Skeletal muscle tissue (tissue), 4 donors: ENCODE results near the gene RAP1GDS1. TPM values are rescaled to one million over a fixed set of nuclear protein-coding genes. Genes with fewer than 3 reads are reported as not detected.
"Not testable (repeated sequence)": the region's sequence is repeated elsewhere in the genome, so short reads cannot be mapped to it uniquely, and the experiment has no call there.

Experiments used
- H3K27ac ChIP-seq: one replicate; pipeline ENCODE4 v1.7.0; 2013; ENCODE audit warnings: mild to moderate bottlenecking, low read depth, low read length, inconsistent platforms
- H3K27me3 ChIP-seq, 3 donors: one replicate each; pipeline ENCODE4 v1.7.0; 2013; ENCODE audit warnings: low read length in 3 of 3; ENCODE audit not compliant: control insufficient read depth in 3 of 3, insufficient read depth in 3 of 3
- H3K36me3 ChIP-seq, 3 donors: one replicate each; pipeline ENCODE4 v1.7.0; 2013; ENCODE audit warnings: low read length in 3 of 3; ENCODE audit not compliant: control insufficient read depth in 3 of 3, insufficient read depth in 3 of 3
- H3K4me1 ChIP-seq, 3 donors: one replicate each; pipeline ENCODE4 v1.7.0; 2013; ENCODE audit warnings: low read length in 3 of 3, mild to moderate bottlenecking in 3 of 3; ENCODE audit not compliant: control insufficient read depth in 3 of 3, insufficient read depth in 3 of 3
- H3K4me3 ChIP-seq, 3 donors: one replicate each; pipeline ENCODE4 v1.7.0; 2013; ENCODE audit warnings: low read length in 3 of 3
- H3K9ac ChIP-seq, 3 donors: one replicate each; pipeline ENCODE4 v1.7.0; 2013; ENCODE audit warnings: low read length in 3 of 3, mild to moderate bottlenecking in 3 of 3, moderate library complexity in 2 of 3, low read depth in 1 of 3
- H3K9me3 ChIP-seq, 3 donors: one replicate each; pipeline ENCODE4 v1.7.0; 2013; ENCODE audit warnings: low read length in 3 of 3; ENCODE audit not compliant: control insufficient read depth in 3 of 3
- total RNA-seq: library from RNA; depleted of rRNA; stranded (reverse); fragments of >200 nt; gene quantifications from one replicate; pipeline ENCODE4 v1.2.3, GENCODE V29; 2014
- donor health status: Osteomylitis.

The RAP1GDS1 gene
- total RNA-seq, 1 donor from 2014 or later, result 27.7 TPM

DNA sequence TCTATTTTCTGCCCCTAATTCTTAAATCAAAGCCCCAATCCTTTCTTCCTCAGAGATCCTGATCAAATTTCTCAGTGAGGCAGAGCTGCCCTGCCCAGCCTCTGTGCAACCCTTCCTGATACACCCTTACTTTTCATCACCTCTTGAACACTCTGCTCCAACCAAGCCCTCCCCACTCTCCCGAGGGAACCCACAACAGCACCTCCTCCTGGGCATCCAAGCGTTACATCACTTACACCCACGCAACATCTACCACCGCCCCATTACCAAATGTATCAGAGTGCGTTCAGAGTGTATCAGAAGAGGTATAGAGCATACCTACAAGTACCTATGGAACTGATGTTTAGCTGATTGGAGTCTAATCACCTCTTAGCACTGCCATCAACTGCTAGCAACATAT lies 186.5 kb downstream of the RAP1GDS1 start:
- Histone ChIP-seq H3K27ac (no peak overlapping the region), H3K9ac (no peak overlapping the region), H3K36me3 (peaks cover 0 to 2% (median 0%) of the 10 kb centered on the region in 3 donors), H3K4me1 (no peaks in the 10 kb centered on the region), H3K27me3 (no peaks in the 10 kb centered on the region), H3K9me3 (peaks cover 0 to 6% (median 0%) of the 10 kb centered on the region in 3 donors), H3K4me3 (no peak overlapping the region)

DNA sequence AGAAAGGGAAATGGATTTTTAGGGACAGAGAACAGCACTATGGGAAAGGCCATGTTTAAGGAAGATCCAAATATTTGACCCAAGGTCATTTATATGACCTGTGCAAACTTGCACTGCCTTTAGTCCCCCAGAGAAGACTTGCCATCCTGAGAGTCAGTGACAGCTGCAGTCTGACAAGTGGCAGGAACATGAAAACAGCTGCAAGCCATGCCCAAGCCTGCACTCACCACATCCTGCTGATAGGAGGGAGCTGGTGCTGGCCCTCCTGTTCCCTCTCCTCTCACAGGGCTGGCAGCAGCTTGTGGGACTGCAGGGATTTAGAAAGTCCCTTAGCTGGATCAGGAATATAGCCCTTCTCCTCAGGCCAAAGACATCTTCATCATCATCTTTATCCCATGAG lies 187.7 kb downstream of the RAP1GDS1 start:
- Histone ChIP-seq H3K4me3 (no peak overlapping the region), H3K27ac (no peak overlapping the region), H3K27me3 (no peaks in the 10 kb centered on the region), H3K9ac (no peak overlapping the region), H3K4me1 (no peaks in the 10 kb centered on the region), H3K36me3 (peaks cover 0 to 2% (median 0%) of the 10 kb centered on the region in 3 donors), H3K9me3 (peaks cover 0 to 6% (median 0%) of the 10 kb centered on the region in 3 donors)

DNA sequence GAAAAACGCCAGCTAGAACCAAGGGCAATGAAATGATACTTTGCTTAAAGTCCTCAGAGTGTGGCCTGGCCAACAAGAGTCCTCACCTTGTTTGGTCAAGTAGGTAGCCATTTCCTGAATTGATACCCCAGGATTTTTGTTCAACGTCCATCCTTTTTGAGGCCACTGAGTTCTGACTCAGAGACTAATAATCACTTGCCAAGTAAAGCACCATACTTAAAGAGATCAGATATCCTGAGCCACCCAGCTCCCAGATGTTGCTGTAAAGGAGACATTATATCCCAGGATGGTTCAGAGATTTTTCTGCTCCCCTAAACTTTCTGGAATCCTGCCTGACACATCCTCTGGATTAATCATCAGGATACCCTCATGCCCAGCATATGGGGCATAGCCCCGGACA lies 190.9 kb downstream of the RAP1GDS1 start:
- Histone ChIP-seq H3K9me3 (peaks cover 0 to 6% (median 0%) of the 10 kb centered on the region in 3 donors), H3K4me1 (no peaks in the 10 kb centered on the region), H3K9ac (no peak overlapping the region), H3K27ac (no peak overlapping the region), H3K36me3 (no peaks in the 10 kb centered on the region), H3K27me3 (no peaks in the 10 kb centered on the region), H3K4me3 (no peak overlapping the region)

DNA sequence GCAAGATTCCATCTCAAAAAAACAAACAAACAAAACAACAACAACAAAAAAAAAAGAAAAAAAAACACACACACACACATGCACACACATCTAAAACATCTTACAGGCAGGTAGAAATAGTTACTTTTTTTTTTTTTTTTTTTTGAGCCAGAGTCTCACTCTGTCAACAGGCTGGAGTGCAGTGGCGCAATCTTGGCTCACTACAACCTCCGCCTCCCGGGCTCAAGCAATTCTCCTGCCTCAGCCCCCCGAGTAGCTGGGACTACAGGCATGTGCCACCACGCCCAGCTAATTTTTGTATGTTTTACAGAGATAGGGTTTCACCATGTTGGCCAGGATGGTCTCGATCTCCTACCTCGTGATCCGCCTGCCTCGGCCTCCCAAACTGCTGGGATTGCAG lies 196.2 kb downstream of the RAP1GDS1 start:
- H3K27me3 ChIP-seq, H3K9me3 ChIP-seq: not testable (repeated sequence)

DNA sequence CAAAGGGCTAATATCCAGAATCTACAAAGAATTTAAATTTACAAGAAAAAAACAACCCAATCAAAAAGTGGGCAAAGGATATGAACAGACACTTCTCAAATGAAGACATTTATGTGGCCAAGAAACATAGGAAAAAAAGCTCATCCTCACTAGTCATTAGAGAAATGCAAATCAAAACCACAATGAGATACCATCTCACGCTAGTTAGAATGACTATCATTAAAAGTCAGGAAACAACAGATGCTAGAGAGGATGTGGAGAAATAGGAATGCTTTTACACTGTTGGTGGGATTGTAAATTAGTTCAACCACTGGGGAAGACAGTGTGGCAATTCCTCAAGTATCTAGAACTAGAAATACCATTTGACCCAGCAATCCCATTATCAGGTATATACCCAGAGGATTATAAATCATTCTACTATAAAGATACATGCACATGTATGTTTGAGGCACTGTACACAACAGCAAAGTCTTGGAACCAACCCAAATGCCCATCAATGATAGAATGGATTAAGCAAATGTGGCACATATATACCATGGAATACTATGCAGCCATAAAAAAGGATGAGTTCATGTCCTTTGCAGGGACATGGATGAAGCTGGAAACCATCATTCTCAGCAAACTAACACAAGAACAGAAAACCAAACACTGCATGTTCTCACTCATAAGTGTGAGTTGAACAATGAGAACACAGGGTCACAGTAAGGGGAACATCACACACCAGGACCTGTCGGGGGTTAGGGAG lies 200.1 kb downstream of the RAP1GDS1 start:
- H3K9ac ChIP-seq, H3K36me3 ChIP-seq, H3K27me3 ChIP-seq, H3K9me3 ChIP-seq, H3K27ac ChIP-seq, H3K4me1 ChIP-seq, H3K4me3 ChIP-seq: not testable (repeated sequence)

More for the DNA sequence above, 196.2 kb downstream of the RAP1GDS1 start:
- not testable (repeated sequence) for H3K4me1 ChIP-seq, H3K4me3 ChIP-seq, H3K36me3 ChIP-seq, H3K27ac ChIP-seq, H3K9ac ChIP-seq

DNA sequence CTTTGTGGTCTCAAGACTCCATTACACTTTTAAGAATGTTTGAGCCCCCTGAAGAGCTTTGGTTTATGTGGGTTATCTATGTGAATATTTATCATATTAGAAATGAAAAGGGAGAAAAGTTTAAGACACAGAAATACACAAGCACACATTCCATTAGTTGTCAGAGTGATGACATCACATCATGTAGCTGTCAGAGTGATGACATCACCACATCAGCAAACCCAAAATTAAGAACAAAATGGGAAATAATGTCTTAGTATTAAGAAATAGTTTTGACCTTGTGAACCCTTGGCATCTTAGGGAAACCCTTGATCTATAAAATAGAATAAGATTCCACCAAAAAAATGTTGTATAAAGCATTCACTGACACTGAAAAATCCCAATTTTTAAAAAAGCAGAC lies 201.3 kb downstream of the RAP1GDS1 start:
- no peak overlapping the region for H3K27ac ChIP-seq
- H3K27me3 ChIP-seq, result no peaks in the 10 kb centered on the region
- H3K4me1 ChIP-seq, result peaks cover 0 to 4% (median 4%) of the 10 kb centered on the region in 3 donors
- H3K36me3 ChIP-seq, result no peaks in the 10 kb centered on the region
- no peak overlapping the region for H3K4me3 ChIP-seq
- H3K9ac ChIP-seq, result no peak overlapping the region
- H3K9me3 ChIP-seq, result no peaks in the 10 kb centered on the region

DNA sequence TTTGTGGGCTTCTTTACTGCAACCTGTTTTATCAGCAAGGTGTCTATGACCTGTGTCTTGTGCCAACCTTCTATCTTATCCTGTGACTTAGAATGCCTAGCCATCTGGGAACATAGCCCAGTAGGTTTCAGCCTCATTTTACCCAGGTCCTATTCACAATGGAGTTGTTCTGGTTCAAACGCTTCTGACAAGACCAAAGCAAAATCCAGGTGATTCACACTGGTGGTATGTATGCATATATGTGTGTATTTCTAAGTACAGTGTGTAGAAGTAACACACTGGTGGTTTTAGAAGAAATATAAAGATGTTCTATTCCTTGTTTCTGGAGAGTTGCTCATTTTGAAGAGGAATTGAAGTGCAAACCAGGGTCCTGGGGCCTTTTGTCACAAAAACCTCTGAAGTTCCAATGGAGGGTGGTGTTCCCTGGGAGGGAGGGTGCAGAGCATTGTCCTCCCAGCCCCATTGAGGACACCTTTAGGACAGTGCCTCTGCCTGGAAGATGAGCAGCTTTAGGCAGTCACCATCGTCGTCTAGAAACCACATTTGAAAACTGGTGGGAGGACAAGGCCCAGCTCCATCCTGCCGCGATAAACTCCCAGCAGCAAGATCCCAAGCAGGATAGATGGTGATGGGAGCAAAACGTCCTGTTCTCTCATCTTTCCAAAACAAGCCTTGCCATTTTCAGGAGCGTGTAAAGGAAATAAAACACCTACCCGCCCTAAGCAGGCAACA lies 205.8 kb downstream of the RAP1GDS1 start:
- H3K4me1 ChIP-seq, result peaks cover 6 to 10% (median 9%) of the 10 kb centered on the region in 3 donors
- no peaks in the 10 kb centered on the region for H3K36me3 ChIP-seq
- no peaks in the 10 kb centered on the region for H3K9me3 ChIP-seq
- H3K4me3 ChIP-seq, result peak overlapping the region in 1 of 3 donors; percentile 71
- peaks cover 0 to 3% (median 0%) of the 10 kb centered on the region in 3 donors for H3K27me3 ChIP-seq
- no peak overlapping the region for H3K9ac ChIP-seq
- no peak overlapping the region for H3K27ac ChIP-seq

DNA sequence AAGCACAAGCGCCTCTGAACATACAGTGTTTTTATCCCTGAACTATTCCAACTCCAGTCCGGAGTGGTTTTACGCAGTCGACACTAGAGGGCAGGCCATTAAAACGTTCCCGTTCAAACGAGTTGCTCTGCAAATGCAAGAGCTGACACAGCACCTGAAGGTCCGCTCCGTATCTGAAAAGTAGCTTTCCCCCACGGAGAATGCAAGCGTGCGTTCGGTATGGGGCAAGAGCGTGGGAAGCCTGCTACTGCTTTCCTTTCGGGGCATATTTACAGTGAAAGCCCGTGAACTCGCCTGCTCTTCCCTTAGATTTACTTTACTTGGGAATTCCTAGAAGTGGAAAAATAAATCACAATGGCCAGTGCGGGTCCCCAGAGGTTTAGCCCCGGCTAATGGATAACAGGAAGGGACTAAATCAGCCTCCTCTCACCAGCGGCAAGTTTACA lies 206.5 kb downstream of the RAP1GDS1 start:
- Histone ChIP-seq H3K4me1 (peaks cover 6 to 10% (median 9%) of the 10 kb centered on the region in 3 donors), H3K9me3 (no peaks in the 10 kb centered on the region), H3K36me3 (no peaks in the 10 kb centered on the region), H3K4me3 (peak overlapping the region; percentile 71 to 77 (median 72)), H3K27me3 (peaks cover 0 to 3% (median 0%) of the 10 kb centered on the region in 3 donors), H3K9ac (peak overlapping the region; percentile 26 to 63 (median 40)), H3K27ac (no peak overlapping the region)

DNA sequence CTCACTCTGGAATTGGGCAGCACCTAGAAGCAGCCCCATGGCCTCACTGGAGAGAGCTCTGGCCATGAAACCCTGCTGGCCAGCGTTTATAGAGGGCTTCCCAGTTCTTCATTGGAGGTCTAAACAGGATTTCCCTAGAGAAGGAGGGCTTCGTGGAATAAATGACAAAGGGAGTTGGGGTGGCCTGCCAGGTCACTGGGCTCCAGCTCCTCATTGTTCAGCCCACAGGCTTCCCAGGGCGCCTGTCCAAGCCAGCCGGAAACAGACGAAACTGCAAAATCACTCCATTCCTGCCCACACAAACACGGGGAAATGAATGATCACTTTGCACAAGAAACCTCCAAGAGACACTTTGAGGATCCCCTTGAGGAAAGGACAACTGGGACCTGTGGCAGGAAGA lies 207.5 kb downstream of the RAP1GDS1 start:
- peaks cover 0 to 3% (median 0%) of the 10 kb centered on the region in 3 donors for H3K27me3 ChIP-seq
- no peak overlapping the region for H3K9ac ChIP-seq
- no peak overlapping the region for H3K27ac ChIP-seq
- no peaks in the 10 kb centered on the region for H3K36me3 ChIP-seq
- peaks cover 6 to 10% (median 9%) of the 10 kb centered on the region in 3 donors for H3K4me1 ChIP-seq
- H3K9me3 ChIP-seq, result no peaks in the 10 kb centered on the region
- no peak overlapping the region for H3K4me3 ChIP-seq

DNA sequence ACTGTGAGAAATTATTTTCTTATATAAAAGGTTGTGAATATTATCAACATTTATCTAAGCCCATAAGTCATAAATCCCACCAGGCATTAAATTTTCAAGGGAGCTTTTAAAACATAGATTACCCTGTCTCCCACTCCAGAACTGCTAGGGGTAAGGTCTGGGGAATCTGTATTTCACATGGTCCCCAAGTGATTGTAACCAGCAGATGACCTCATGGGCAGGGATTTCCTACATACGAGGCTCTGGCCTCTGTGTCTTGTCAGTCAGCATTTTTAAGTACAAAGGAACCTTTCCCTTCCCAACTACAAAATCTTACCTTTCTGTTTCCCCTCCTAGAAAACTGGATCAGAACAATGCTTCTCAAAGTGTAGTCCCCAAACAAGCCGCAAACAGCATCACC lies 208.6 kb downstream of the RAP1GDS1 start:
- Histone ChIP-seq H3K9ac (no peak overlapping the region), H3K27me3 (peaks cover 0 to 3% (median 0%) of the 10 kb centered on the region in 3 donors)

More for the DNA sequence above, 208.6 kb downstream of the RAP1GDS1 start:
- Histone ChIP-seq H3K27ac (no peak overlapping the region), H3K4me3 (no peak overlapping the region), H3K36me3 (no peaks in the 10 kb centered on the region), H3K4me1 (peaks cover 6 to 10% (median 9%) of the 10 kb centered on the region in 3 donors), H3K9me3 (no peaks in the 10 kb centered on the region)
